ENCODE results near the gene CATSPER1. TPM values are rescaled to one million over a fixed set of nuclear protein-coding genes. Genes with fewer than 3 reads are reported as not detected.
A peak's percentile ranks its signal among the peaks of the same experiment; 100 is the strongest.

Gene CATSPER1
- total and polyA plus RNA-seq, 2 of the 8 experiments (the other 6 are each of a cell fraction or from before 2014, with no cell fraction given) = not detected

DNA sequence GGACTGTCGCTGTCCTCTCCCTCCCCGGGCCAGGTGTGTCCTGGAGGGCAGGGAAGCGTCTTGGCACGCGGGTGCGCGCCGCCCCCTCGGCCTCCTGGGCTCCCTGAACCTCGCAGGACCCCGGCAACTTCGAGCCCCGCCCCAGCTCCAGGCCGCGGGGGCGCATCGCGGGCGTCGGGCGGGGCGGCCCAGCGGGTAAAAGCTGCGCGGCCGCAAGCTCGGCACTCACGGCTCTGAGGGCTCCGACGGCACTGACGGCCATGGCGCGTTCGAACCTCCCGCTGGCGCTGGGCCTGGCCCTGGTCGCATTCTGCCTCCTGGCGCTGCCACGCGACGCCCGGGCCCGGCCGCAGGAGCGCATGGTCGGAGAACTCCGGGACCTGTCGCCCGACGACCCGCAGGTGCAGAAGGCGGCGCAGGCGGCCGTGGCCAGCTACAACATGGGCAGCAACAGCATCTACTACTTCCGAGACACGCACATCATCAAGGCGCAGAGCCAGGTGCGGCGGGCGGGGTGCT, 14.4 kb downstream of the CATSPER1 start, which contains the start of gene CST6 (continued):
- TF ChIP-seq, protein P1, sequence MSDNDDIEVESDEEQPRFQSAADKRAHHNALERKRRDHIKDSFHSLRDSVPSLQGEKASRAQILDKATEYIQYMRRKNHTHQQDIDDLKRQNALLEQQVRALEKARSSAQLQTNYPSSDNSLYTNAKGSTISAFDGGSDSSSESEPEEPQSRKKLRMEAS (IDR thresholded peaks at IDR 0.05) = peak; percentile 98
- TF ChIP-seq POU5F1 (IDR thresholded peaks at IDR 0.05; ENCODE audit: low read depth, low read length) (no peak), EP300 (IDR thresholded peaks at IDR 0.05; ENCODE audit: borderline replicate concordance in 1 of 2, low read depth in 2 of 2, low read length in 2 of 2) (no peak), SIN3A (conservative IDR thresholded peaks at IDR 0.05 in 1 of 2, IDR thresholded peaks at IDR 0.05 in 1 of 2; ENCODE audit: low read depth in 1 of 2, low read length in 2 of 2) (no peak), RBBP5 (IDR thresholded peaks at IDR 0.05; ENCODE audit: borderline replicate concordance, low read depth, low read length) (peak; percentile 58; the same call in 1 of the 2 replicates), POLR2AphosphoS5 (IDR thresholded peaks at IDR 0.05; ENCODE audit: low read depth, low read length) (no peak), HDAC2 (IDR thresholded peaks at IDR 0.05; ENCODE audit: borderline replicate concordance in 1 of 2, low read depth in 2 of 2, low read length in 2 of 2) (0 out of 4 replicates have a peak, but pooled peaks of 1 of the 2 experiments have one; percentile 22), CHD1 (IDR thresholded peaks at IDR 0.05; ENCODE audit: low read depth, low read length) (no peak), MAFK (IDR thresholded peaks at IDR 0.05; ENCODE audit: low read depth, low read length) (no peak), EZH2 (IDR thresholded peaks at IDR 0.05; ENCODE audit: low read depth, low read length, severe bottlenecking) (peak; percentile 50), BACH1 (IDR thresholded peaks at IDR 0.05; ENCODE audit: low read length) (no peak)
- TF ChIP-seq, protein P2, sequence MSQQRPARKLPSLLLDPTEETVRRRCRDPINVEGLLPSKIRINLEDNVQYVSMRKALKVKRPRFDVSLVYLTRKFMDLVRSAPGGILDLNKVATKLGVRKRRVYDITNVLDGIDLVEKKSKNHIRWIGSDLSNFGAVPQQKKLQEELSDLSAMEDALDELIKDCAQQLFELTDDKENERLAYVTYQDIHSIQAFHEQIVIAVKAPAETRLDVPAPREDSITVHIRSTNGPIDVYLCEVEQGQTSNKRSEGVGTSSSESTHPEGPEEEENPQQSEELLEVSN (IDR thresholded peaks at IDR 0.05) = peak; percentile 92
